GM10847 (cell line): ENCODE results near the gene NECAB2.

Experiments used
- POLR2A ChIP-seq: IDR thresholded peaks from 2 replicates; pipeline ENCODE4 v1.6.1; 2011; ENCODE audit not compliant: insufficient read length; ENCODE audit errors: extremely low read depth

NECAB2 gene

GRCh38 chr16:83969771-83970429 is 1.9 kb downstream of the NECAB2 start:
- TF ChIP-seq POLR2A = no peak

- no peak for TF ChIP-seq POLR2A
These were observed 2.4 kb downstream of the NECAB2 start for GRCh38 chr16:83970430-83970815.

GRCh38 chr16:83971165-83972130 is 3.4 kb downstream of the NECAB2 start:
- no peak for TF ChIP-seq POLR2A

GRCh38 chr16:83972256-83973008 is 4.4 kb downstream of the NECAB2 start:
- no peak for TF ChIP-seq POLR2A

GRCh38 chr16:83973077-83973476 is 5.0 kb downstream of the NECAB2 start:
- TF ChIP-seq POLR2A = no peak

GRCh38 chr16:83973581-83974385 is 5.7 kb downstream of the NECAB2 start:
- no peak for TF ChIP-seq POLR2A

GRCh38 chr16:83974475-83974874 is 6.4 kb downstream of the NECAB2 start:
- no peak for TF ChIP-seq POLR2A

- no peak for TF ChIP-seq POLR2A
These were observed 7.7 kb downstream of the NECAB2 start for GRCh38 chr16:83975590-83976260.

- no peak for TF ChIP-seq POLR2A
These were observed 9.2 kb downstream of the NECAB2 start for GRCh38 chr16:83977056-83977815.

- no peak for TF ChIP-seq POLR2A
These were observed 10.4 kb downstream of the NECAB2 start for GRCh38 chr16:83978401-83978904.

GRCh38 chr16:83979441-83979840 is 11.4 kb downstream of the NECAB2 start:
- TF ChIP-seq POLR2A = no peak

- TF ChIP-seq POLR2A = no peak
These were observed 12.8 kb downstream of the NECAB2 start for GRCh38 chr16:83980794-83981193.

- no peak for TF ChIP-seq POLR2A
These were observed 13.8 kb downstream of the NECAB2 start for GRCh38 chr16:83981799-83982198.

- TF ChIP-seq POLR2A = no peak
These were observed 15.4 kb downstream of the NECAB2 start for GRCh38 chr16:83983491-83983890.

- TF ChIP-seq POLR2A = no peak
These were observed 21.3 kb downstream of the NECAB2 start for GRCh38 chr16:83989300-83989699.
